Esophagus squamous epithelium (tissue), 5 donors: Measurements from ENCODE around the gene C13orf42. TPM values are rescaled to one million over a fixed set of nuclear protein-coding genes. Genes with fewer than 3 reads are reported as not detected.
"Not testable (repeated sequence)": the region's sequence is repeated elsewhere in the genome, so short reads cannot be mapped to it uniquely, and the experiment has no call there.

ENCODE experiments used
- DNase-seq: peaks from one replicate; lab custom pipeline; 2025; lab: John Stamatoyannopoulos, UW
- H3K27ac ChIP-seq, 4 donors: fragments of 200-600 bp; sonication (generic); one replicate each; pipeline ENCODE4 v1.5.1; 2016 to 2019; ENCODE audit warnings: mild to moderate bottlenecking in 1 of 4
- H3K27me3 ChIP-seq, 4 donors: fragments of 200-600 bp; sonication (generic); 1 replicate in 3 of 4; 2 replicates in 1 of 4; pipeline versions ENCODE4 v1.5.1 to v1.6.0; 2017 to 2021; ENCODE audit warnings: antibody characterized with exemption in 1 of 4
- H3K36me3 ChIP-seq, 3 donors: fragments of 200-600 bp; sonication (generic); one replicate each; pipeline ENCODE4 v1.5.1; 2016 to 2019
- H3K4me1 ChIP-seq, 3 donors: fragments of 200-600 bp; sonication (generic); one replicate each; pipeline ENCODE4 v1.5.1; 2017 to 2019
- H3K4me3 ChIP-seq, 4 donors: fragments of 200-600 bp; sonication (generic); 1 replicate in 3 of 4; 2 replicates in 1 of 4; pipeline ENCODE4 v1.5.1; 2016 to 2019; ENCODE audit warnings: mild to moderate bottlenecking in 2 of 4, moderate library complexity in 1 of 4
- H3K9me3 ChIP-seq, 3 donors: fragments of 200-600 bp; sonication (generic); one replicate each; pipeline ENCODE4 v1.5.1; 2016 to 2019
- POLR2A ChIP-seq, 4 donors: fragments of 450-650 bp; IDR thresholded peaks; one replicate each; pipeline ENCODE4 v1.6.1; 2017; ENCODE audit warnings: antibody characterized with exemption in 4 of 4, mild to moderate bottlenecking in 4 of 4, moderate library complexity in 3 of 4
- WGBS, 2 donors: methylation state at CpG; one replicate each; pipeline ENCODE4 v1.1.5; 2018; 5-methylcytosine and 5-hydroxymethylcytosine counted together
- intact Hi-C: fragments of 100-400 bp; cut with DNase I; formaldehyde crosslinking; loops from one replicate; pipeline ENCODE4 v1.15.0; 2022
- total RNA-seq, 4 donors: library from RNA; depleted of rRNA; stranded (reverse); fragments of >200 nt; gene quantifications; one replicate each; pipeline ENCODE4 v1.1.0, GENCODE V29; 2016
- TF ChIP-seq, protein P1 (sequence below), 6 experiments: fragments of 450-650 bp in 4 of 6; fragments of 200-600 bp in 2 of 6; sonication (generic) in 2 of 6; IDR thresholded peaks; one replicate each; pipeline ENCODE4 v1.5.1; 2016 to 2019; ENCODE audit warnings: antibody characterized with exemption in 6 of 6, mild to moderate bottlenecking in 4 of 6, moderate library complexity in 4 of 6
- donor health status: DM: yes; HTN: yes; CAD: no.

C13orf42 gene
- total RNA-seq, 4 donors from 2014 or later: not detected

DNA sequence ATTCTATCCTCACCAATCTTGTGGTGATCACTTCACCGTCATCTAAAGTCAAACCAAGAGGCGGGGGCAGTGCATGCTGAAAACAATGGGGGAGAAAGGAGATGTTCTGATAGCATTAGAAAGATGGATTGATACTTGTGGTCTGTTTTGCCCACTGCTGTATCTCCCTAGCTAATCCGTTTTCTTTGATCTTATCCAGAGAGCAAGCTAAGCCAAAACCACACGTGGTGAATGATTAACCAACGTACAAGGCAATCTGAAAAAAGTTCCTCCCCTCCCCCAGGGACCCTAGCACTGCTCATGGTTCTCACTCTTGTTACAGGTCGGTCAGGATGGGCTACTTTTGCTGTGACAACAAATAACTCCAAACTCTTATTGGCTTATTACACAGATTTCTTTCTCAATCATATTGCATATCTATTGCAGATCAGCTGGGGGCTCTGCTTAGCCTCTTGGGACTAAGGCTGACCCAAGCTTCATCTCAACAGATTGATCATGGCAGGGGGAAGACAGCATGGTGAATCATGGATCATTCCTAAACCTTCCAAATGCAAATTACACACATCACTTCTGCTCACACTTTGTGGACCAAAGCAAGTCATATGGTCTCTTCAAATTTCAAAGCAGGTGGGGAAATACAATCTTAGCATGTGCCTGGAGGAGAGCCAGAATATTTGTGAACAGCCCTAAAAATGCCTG, 11.9 kb upstream of the C13orf42 start:
- TF ChIP-seq, protein P1, sequence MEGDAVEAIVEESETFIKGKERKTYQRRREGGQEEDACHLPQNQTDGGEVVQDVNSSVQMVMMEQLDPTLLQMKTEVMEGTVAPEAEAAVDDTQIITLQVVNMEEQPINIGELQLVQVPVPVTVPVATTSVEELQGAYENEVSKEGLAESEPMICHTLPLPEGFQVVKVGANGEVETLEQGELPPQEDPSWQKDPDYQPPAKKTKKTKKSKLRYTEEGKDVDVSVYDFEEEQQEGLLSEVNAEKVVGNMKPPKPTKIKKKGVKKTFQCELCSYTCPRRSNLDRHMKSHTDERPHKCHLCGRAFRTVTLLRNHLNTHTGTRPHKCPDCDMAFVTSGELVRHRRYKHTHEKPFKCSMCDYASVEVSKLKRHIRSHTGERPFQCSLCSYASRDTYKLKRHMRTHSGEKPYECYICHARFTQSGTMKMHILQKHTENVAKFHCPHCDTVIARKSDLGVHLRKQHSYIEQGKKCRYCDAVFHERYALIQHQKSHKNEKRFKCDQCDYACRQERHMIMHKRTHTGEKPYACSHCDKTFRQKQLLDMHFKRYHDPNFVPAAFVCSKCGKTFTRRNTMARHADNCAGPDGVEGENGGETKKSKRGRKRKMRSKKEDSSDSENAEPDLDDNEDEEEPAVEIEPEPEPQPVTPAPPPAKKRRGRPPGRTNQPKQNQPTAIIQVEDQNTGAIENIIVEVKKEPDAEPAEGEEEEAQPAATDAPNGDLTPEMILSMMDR (IDR thresholded peaks at IDR 0.05): no peak
- TF ChIP-seq POLR2A (IDR thresholded peaks at IDR 0.05): no peak
- Histone ChIP-seq H3K4me3 (no peak overlapping the region), H3K9me3 (peaks cover 0 to 2% (median 0%) of the 10 kb centered on the region in 3 donors), H3K36me3 (no peaks in the 10 kb centered on the region), H3K27me3 (peaks cover 0 to 26% (median 0%) of the 10 kb centered on the region in 4 donors), H3K27ac (no peak overlapping the region), H3K4me1 (no peaks in the 10 kb centered on the region)
- WGBS, 2 donors: 11 to 26% methylated on average over 5 to 6 of the region's 6 CpGs
- DNase-seq: no peak
- intact Hi-C loops: no loop called here

- H3K4me3 ChIP-seq, H3K4me1 ChIP-seq, intact Hi-C loops, DNase-seq, H3K27ac ChIP-seq, H3K9me3 ChIP-seq, H3K36me3 ChIP-seq: not testable (repeated sequence)
- WGBS, 2 donors: 73 to 78% methylated on average over 10 of the region's 11 CpGs
- H3K27me3 ChIP-seq: peaks cover 0 to 30% (median 0%) of the 10 kb centered on the region in 4 donors
- TF ChIP-seq, protein P1 (IDR thresholded peaks at IDR 0.05): peak in 2 of 6 experiments; percentile 26 to 41
Observed at GRCh38 chr13:51120873-51121272, 9.8 kb upstream of the C13orf42 start.

DNA sequence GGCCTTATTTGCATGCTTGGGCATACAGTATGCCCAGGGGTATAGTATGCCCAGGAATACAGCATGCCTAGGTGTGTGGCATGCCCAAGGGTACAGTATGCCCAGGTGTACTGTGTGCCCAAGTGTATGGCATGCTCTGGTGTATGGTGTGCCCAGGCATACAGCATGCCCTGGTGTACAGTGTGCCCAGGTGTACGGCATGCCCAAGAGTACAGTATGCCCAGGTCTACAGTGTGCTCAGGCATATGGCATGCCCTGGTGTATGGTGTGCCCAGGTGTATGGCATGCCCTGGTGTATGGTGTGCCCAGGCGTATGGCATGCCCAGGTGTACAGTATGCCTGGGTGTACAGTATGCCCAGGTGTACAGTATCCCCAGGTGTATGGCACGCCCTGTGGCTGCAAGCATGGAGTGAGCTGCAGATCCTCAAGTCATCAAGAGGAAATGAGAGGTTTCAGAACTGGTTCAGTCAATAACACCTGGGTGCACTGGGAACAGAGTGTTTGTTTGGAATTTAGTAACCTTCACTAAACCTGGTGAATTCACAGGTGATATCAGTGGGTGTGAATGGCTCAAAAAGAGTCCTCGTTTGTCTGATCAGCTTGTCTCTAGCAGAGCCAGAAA, 7.8 kb upstream of the C13orf42 start:
- TF ChIP-seq, protein P1 (IDR thresholded peaks at IDR 0.05): no peak
- no peak for TF ChIP-seq POLR2A (IDR thresholded peaks at IDR 0.05)
- 71 to 82% methylated on average over 1 to 4 of the region's 4 CpGs for WGBS, 2 donors
- Histone ChIP-seq H3K27ac (no peak overlapping the region), H3K36me3 (no peaks in the 10 kb centered on the region), H3K4me1 (no peaks in the 10 kb centered on the region), H3K9me3 (peaks cover 0 to 9% (median 5%) of the 10 kb centered on the region in 3 donors), H3K27me3 (peaks cover 0 to 35% (median 0%) of the 10 kb centered on the region in 4 donors), H3K4me3 (no peak overlapping the region)
- intact Hi-C loops: no loop called here
- DNase-seq: no peak

GRCh38 chr13:51113969-51114368, 2.9 kb upstream of the C13orf42 start:
- peaks cover 0 to 16% (median 0%) of the 10 kb centered on the region in 4 donors for H3K27me3 ChIP-seq
- H3K4me1 ChIP-seq: no peaks in the 10 kb centered on the region
- no peaks in the 10 kb centered on the region for H3K36me3 ChIP-seq
- peaks cover 0 to 9% (median 5%) of the 10 kb centered on the region in 3 donors for H3K9me3 ChIP-seq
- DNase-seq: no peak
- H3K4me3 ChIP-seq: no peak overlapping the region
- intact Hi-C loops: no loop called here
- no peak overlapping the region for H3K27ac ChIP-seq
- TF ChIP-seq, protein P1 (IDR thresholded peaks at IDR 0.05): no peak
- TF ChIP-seq POLR2A (IDR thresholded peaks at IDR 0.05): no peak

GRCh38 chr13:51113186-51113881, 2.3 kb upstream of the C13orf42 start:
- no peaks in the 10 kb centered on the region for H3K4me1 ChIP-seq
- H3K27ac ChIP-seq: no peak overlapping the region
- peaks cover 0 to 16% (median 0%) of the 10 kb centered on the region in 4 donors for H3K27me3 ChIP-seq
- intact Hi-C loops: no loop called here
- peaks cover 0 to 9% (median 5%) of the 10 kb centered on the region in 3 donors for H3K9me3 ChIP-seq
- H3K36me3 ChIP-seq: no peaks in the 10 kb centered on the region
- H3K4me3 ChIP-seq: no peak overlapping the region
- no peak for TF ChIP-seq POLR2A (IDR thresholded peaks at IDR 0.05)
- TF ChIP-seq, protein P1 (IDR thresholded peaks at IDR 0.05): no peak
- no peak for DNase-seq
- 69 to 71% methylated on average over 9 to 10 of the region's 12 CpGs for WGBS, 2 donors
